Measurements from ENCODE around the gene WDR72.

DNA sequence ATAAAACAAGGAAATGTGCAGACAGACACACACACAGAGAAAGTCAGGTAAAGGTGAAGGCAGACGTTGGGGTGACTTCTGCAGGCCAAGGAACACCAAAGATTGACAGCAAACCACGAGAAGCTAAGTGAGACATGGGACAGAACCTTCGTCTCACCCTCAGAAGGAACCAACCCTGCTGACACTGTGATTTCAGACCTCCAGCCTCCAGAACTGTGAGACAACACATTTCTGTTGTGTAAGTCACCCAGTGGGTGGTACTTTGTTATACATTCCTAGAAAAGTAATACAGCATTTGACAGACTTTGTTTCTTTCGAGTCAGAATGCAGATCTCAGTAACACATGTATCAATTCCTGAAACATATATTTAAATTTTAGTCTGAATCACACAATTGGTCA is 7.1 kb downstream of the WDR72 start:
- TF ChIP-seq ZNF274 (IDR thresholded peaks at IDR 0.05; ENCODE audit: low read depth, low read length), result no peak
- TF ChIP-seq YY1 (IDR thresholded peaks at IDR 0.05; ENCODE audit: insufficient read depth, insufficient read length), result no peak

Data from NT2/D1 (cell line).